Smooth muscle cell of the brain vasculature (primary cell): ENCODE data around the gene BOD1.
A peak's percentile ranks its signal among the peaks of the same experiment; 100 is the strongest.
"Not testable (repeated sequence)": the region's sequence is repeated elsewhere in the genome, so short reads cannot be mapped to it uniquely, and the experiment has no call there.

ENCODE experiments used
- DNase-seq: peaks from one replicate; pipeline ENCODE4 v3.0.0-alpha.2; 2012; ENCODE audit warnings: low read depth, low spot score

Gene BOD1

GRCh38 chr5:173615884-173616576, 420 bp downstream of the BOD1 start:
- DNase-seq, result peak; percentile 23

- DNase-seq, result no peak
These were observed 1.9 kb downstream of the BOD1 start for GRCh38 chr5:173614591-173614990.

GRCh38 chr5:173613433-173614159, 2.9 kb downstream of the BOD1 start:
- no peak for DNase-seq

GRCh38 chr5:173612948-173613347, 3.5 kb downstream of the BOD1 start:
- DNase-seq, result no peak

GRCh38 chr5:173611706-173612105, 4.7 kb downstream of the BOD1 start:
- no peak for DNase-seq

- no peak for DNase-seq
These were observed 12.3 kb downstream of the BOD1 start for GRCh38 chr5:173604141-173604540.

- no peak for DNase-seq
These were observed 14.0 kb downstream of the BOD1 start for GRCh38 chr5:173602423-173602822.

GRCh38 chr5:173598686-173599085, 17.8 kb downstream of the BOD1 start:
- no peak for DNase-seq

GRCh38 chr5:173597304-173597703, 19.1 kb downstream of the BOD1 start:
- DNase-seq, result no peak

GRCh38 chr5:173595841-173596240, 20.6 kb downstream of the BOD1 start:
- DNase-seq, result no peak

- no peak for DNase-seq
These were observed 22.4 kb downstream of the BOD1 start for GRCh38 chr5:173594061-173594460.

GRCh38 chr5:173592050-173592669, 24.3 kb downstream of the BOD1 start:
- DNase-seq, result no peak

- DNase-seq, result no peak
These were observed 25.4 kb downstream of the BOD1 start for GRCh38 chr5:173591056-173591514.

GRCh38 chr5:173590436-173591055, 25.9 kb downstream of the BOD1 start:
- no peak for DNase-seq

GRCh38 chr5:173586133-173586532, 30.3 kb downstream of the BOD1 start:
- DNase-seq, result not testable (repeated sequence)

- no peak for DNase-seq
These were observed 33.1 kb downstream of the BOD1 start for GRCh38 chr5:173583346-173583745.

GRCh38 chr5:173582216-173583111, 34.0 kb downstream of the BOD1 start:
- no peak for DNase-seq

- no peak for DNase-seq
These were observed 34.8 kb downstream of the BOD1 start for GRCh38 chr5:173581408-173582215.

GRCh38 chr5:173578947-173579615, 37.4 kb downstream of the BOD1 start:
- DNase-seq, result no peak

- no peak for DNase-seq
These were observed 38.6 kb downstream of the BOD1 start for GRCh38 chr5:173577817-173578216.
